Measurements from ENCODE around the gene MYMX. TPM values are rescaled to one million over a fixed set of nuclear protein-coding genes. Genes with fewer than 3 reads are reported as not detected.
A peak's percentile ranks its signal among the peaks of the same experiment; 100 is the strongest.

The MYMX gene
- total and polyA plus RNA-seq, 2 of the 13 experiments (the other 11 are each of a cell fraction or from before 2014, with no cell fraction given), result not detected

- TF ChIP-seq ZNF562 (CRISPR knock-in tag; IDR thresholded peaks at IDR 0.05; ENCODE audit: borderline replicate concordance) (no peak), ZNF275 (CRISPR knock-in tag; IDR thresholded peaks at IDR 0.05; ENCODE audit: borderline replicate concordance) (0 out of 2 replicates have a peak, but pooled peaks have one; percentile 74), ZNF772 (CRISPR knock-in tag; IDR thresholded peaks at IDR 0.05) (no peak), ZNF333 (CRISPR knock-in tag; IDR thresholded peaks at IDR 0.05; ENCODE audit: borderline replicate concordance) (no peak), ZNF256 (CRISPR knock-in tag; conservative IDR thresholded peaks at IDR 0.05) (0 out of 2 replicates have a peak, but pooled peaks have one; percentile 42), TOPORS (CRISPR knock-in tag; IDR thresholded peaks at IDR 0.05) (no peak)
- TF ChIP-seq, protein P1, sequence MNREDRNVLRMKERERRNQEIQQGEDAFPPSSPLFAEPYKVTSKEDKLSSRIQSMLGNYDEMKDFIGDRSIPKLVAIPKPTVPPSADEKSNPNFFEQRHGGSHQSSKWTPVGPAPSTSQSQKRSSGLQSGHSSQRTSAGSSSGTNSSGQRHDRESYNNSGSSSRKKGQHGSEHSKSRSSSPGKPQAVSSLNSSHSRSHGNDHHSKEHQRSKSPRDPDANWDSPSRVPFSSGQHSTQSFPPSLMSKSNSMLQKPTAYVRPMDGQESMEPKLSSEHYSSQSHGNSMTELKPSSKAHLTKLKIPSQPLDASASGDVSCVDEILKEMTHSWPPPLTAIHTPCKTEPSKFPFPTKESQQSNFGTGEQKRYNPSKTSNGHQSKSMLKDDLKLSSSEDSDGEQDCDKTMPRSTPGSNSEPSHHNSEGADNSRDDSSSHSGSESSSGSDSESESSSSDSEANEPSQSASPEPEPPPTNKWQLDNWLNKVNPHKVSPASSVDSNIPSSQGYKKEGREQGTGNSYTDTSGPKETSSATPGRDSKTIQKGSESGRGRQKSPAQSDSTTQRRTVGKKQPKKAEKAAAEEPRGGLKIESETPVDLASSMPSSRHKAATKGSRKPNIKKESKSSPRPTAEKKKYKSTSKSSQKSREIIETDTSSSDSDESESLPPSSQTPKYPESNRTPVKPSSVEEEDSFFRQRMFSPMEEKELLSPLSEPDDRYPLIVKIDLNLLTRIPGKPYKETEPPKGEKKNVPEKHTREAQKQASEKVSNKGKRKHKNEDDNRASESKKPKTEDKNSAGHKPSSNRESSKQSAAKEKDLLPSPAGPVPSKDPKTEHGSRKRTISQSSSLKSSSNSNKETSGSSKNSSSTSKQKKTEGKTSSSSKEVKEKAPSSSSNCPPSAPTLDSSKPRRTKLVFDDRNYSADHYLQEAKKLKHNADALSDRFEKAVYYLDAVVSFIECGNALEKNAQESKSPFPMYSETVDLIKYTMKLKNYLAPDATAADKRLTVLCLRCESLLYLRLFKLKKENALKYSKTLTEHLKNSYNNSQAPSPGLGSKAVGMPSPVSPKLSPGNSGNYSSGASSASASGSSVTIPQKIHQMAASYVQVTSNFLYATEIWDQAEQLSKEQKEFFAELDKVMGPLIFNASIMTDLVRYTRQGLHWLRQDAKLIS (CRISPR knock-in tag; IDR thresholded peaks at IDR 0.05), result no peak
- TF ChIP-seq, protein P2, sequence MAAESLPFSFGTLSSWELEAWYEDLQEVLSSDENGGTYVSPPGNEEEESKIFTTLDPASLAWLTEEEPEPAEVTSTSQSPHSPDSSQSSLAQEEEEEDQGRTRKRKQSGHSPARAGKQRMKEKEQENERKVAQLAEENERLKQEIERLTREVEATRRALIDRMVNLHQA (CRISPR knock-in tag; IDR thresholded peaks at IDR 0.05), result no peak
Measured at GRCh38 chr6:44256775-44257024, 40.0 kb downstream of the MYMX start (continued).
